SKM-1 treated with dmso at 0.1 percent for 144 hours (cell line): Measurements from ENCODE around the gene GABRQ.

Source experiments
- DNase-seq: peaks from one replicate; lab custom pipeline; 2025; ENCODE audit not compliant: unreplicated experiment; lab: John Stamatoyannopoulos, UW

GABRQ gene

DNA sequence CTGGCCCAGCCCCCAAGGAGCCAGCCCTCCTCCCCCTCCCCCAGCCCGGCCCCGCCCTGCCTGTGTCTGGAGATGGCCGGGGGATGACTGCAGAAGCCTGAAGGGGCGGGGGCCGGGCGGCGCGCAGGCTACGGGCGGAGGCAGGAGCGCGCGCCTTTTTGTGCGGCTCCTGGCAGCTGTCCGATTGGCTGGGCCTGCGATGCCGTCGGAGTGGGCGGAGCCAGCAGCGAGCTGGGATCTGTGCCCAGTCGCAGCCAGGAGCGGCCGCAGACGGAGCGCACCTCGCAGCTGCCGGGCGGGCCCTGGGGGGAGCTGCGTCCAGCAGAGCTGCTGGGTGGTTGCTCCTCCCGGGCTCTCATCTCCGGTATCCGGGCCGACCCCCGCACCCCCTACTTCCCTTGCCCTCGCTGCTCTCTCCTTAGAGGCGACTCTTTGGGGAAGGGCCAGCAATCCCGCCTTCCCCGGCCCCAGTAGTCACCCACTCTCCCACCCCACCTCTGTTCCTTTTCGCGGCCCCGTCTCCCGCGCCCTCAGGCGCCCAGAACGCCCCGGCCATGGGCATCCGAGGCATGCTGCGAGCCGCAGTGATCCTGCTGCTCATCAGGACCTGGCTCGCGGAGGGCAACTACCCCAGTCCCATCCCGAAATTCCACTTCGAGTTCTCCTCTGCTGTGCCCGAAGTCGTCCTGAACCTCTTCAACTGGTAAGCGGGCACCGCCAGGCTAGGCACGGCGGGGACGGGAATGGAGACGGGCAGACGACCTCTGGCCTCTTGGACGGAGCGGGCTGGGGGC lies at the start of gene GABRQ:
TSS of gene GABRQ (plus strand) at position 247 of the 794 bp plus-strand sequence. CDS start at position 555, 308 bp downstream.
- no peak for DNase-seq

DNA sequence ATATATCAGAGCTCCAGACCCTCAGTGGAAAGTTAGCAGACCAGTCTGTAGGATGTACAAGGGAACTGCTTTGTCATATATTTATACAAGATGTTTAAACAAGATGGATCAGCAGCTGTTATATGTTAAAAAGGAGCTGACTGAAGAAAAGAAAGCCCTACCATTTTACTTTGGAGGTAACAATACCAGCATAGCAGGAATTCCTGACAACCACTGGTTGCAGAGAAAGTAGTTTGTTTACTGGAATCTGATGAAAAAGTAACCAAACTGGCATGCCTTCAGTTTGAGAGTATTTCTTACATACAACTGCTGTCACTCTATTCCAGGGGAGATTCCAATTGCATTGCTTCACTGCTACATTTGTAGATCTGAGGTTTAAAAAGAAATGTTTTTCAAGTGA lies 49.5 kb upstream of the GABRQ start:
- DNase-seq: no peak

DNA sequence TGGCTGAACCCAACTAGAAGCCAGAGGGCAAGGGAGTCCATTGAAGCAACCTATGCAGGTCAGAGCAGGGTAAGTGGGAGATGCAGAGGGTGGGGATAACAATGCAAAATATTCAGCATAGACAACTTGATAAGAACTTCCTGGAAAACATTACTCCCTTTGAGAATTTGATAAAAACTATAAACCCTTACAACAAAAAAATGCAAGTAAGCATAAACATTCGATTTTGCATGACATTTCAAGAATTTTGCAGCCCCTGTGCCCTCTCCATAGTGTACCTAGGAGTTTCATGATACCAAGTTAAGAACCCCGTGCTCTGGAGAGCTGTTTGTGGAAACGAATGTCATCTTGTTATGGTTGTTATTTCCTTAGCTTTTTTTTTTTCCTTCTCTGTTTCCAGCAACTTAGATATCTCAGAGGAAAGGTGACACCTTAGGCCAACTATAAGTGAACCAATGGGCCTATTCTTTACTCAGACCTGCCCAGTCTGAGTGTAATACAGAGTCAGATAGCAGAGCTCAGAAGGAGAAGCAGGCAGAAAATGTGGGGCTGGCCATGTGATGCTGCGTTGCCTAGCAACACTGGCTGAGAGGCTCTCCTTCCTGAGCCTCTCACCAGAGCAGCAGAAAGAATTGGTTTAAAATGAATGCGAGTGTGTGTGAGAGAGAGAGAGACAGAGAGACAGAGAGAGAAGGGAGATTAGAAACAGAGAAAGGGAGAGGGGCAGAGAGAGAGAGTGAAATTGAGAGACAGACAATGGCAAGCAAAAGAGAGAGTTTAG lies 36.7 kb upstream of the GABRQ start:
- no peak for DNase-seq

DNA sequence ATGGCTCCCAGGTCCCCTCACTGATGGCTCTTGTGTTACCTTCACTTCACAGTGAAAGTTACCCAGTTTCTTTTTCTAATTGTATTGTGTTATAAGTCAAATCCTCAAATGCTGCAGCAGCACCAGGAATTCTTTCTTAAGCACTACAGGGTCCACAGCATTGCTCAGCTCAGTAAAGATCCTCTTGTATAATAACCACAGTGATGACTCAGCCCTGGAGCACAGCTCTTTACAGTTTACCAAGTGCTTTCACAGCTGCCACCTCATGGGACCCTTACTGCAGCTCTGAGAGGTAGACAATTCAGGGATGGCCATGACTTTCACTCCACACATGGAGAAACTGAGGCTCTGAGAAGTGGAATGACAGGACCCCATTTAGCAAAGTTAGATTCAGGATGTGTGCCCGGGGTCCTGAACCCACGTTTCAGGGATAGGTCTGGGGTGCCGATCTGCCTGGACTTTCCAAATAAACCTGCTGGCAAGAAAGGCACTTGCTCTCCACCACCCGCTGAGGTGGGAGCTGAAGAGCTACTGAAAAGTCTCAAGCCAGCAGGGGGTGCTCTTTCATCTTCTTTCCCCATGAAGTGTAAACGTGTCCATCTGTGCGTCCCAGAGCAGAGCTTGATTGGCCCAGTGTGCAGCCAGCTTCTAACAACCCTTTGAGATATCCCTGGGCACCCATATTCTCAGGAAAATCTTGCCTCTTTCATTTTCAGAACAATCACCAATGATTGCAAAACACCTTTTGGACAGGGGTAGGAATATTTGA lies 35.7 kb upstream of the GABRQ start:
- DNase-seq: no peak

DNA sequence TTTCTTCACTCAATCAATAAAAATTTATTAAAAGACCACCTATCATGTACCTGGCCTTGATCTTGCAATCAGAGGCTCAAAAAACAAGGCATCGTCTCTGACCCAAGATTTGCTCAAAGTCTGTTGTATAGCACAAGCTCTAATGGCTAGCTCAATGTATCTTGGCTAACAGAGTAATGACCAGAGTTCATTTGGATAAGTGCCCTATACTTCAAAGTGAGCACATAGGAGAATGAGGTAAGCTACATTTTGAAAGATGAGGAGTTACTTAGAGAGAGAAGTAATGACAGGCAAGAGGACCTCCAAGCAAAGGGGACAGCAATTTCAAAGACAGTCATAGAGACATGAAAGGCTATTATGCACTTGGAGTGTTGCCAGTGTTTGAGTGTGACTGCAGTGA lies 22.9 kb upstream of the GABRQ start:
- DNase-seq: no peak

DNA sequence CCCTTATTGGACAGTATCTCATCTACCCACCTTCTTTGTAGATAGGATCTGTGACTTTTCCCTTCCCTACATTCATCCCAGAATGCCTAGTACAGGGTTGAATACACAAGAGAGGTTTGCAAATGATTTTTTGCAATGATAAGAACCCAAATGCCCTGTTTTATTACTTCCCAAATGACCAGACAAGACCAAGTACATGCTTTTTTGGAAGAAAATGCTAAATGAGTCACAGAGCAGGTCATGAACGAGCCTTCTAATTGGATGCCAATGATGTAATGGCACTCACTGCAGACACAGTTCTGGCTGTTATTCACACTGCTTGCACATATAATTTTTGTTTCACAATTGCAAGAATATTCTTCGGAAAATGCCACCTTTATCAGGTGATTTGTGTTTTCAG lies 17.8 kb upstream of the GABRQ start:
- no peak for DNase-seq

DNA sequence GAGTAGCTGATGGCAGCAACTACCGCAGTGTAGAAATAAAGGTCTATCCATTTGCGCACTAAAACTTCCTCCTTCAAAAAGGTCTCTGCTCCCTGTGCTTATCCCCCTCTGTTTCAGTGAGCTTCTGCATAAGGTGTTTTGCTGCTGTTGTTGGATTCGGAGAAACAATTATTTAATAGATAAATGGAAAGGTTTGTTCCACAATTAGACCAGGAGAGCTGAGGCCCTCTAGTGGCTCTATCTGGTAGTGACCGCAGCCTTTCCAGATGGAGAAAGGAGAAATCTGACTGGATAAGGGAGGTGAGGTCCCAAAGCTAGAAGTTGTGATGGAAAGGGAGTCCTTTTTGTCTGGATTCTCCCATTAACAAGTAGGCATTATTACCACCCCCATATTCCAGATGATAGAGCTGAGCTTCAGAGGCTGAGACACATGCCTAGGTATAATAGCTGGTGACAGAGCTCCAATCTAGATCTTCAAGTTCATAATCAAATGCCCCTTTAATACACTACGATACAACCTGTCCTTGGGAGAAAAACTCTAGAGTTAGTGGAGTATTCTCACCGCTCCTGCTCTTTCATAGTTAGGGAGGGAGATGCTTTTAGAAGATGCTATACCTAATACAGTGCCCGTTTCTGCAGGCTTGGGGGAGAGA lies 5.1 kb upstream of the GABRQ start:
- peak; percentile 17 for DNase-seq

DNA sequence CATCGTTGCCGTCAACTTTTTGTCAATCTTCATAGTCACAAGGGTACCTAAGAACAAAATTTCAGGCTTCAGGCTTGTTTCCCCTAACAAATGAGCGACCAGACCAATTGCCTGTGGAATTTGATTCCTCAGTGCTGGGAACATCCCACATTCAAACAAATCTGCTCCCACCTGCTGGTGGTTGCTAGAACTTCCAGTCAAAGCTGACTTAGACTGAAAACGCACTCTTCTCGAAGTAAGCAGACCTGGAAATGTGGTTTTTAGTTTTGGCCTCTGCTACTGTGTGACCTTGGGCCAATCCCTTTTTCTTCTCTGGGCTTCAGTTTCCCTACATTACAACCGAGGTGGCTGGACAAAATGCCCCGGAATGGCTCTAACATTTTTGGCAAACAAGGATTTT lies 1.8 kb upstream of the GABRQ start:
- DNase-seq: peak; percentile 41

DNA sequence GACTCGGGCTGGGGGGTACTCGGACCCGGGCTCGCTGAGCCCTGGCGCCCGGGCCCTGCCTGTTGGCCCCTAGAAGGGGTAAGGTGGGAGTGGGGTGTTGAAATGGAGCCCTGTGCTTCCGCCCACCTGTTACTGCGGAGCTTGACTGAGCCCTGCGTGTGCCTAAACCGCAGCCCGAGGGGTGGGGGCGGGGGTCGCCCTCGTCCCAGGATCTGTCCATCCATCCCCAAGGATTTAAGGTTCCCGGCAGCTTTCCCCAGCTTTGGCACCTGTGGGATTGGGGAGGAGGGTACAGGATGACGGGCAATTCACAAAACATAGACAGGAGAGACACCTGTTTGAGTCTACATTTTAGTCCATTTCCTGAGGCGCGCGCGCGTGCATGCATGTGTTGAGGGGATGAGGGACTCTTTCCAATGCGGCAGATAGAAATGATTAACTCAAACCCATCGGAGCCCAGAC lies 779 bp downstream of the GABRQ start:
- DNase-seq: no peak

DNA sequence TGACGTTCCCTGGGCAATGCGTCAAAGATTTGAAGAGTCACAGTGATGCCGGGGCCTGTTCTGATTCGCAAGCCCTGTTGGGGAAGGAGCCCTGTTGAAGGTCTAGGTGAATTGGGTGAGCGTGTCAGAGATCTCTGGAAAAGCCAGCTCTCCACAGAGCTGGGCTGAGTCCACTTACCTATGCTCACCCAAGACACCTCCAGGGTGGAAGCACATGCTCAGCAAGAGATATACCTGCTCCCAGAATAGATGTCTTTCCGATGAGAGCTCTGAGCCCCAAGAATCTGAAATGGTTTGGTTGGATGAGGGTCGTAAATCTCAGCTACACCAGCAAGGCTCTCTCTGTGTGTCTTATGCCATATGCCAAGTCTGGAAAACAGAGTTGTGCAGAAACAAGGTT lies 1.7 kb downstream of the GABRQ start:
- no peak for DNase-seq

DNA sequence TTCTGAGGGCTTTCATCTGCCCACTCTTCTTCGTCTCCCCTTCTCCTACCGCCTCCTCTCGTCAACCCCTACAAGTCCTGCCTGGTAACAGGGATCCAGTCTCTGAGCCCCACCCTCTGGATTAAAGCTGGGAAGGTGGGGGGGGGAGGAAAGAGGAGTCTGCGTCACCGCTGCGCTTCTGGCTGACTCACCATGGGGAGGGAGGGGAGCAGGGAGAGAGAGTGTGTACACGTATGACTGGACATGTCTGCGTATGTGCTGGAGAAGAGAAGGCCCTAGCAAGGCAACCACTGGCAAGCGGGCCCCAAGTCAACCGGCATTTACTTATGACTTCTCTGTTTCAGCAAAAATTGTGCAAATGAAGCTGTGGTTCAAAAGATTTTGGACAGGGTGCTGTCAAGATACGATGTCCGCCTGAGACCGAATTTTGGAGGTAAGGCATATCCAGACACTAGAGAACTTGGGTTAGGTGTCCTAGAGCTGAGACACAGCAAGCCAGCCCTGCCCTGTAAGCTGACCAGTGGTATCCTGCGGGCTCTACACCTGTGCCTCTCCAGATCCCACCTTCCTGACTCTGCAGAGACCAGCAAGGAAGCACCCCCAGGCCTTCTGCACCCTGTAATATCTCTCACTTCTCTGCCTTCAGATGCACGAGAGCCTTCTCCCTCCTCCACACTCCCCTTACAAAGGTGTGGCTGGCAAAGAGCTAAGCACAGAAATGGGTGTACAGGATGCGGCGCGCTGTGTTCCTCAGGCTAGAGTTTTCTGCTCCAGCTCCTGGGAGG lies 2.5 kb downstream of the GABRQ start:
- DNase-seq: no peak

DNA sequence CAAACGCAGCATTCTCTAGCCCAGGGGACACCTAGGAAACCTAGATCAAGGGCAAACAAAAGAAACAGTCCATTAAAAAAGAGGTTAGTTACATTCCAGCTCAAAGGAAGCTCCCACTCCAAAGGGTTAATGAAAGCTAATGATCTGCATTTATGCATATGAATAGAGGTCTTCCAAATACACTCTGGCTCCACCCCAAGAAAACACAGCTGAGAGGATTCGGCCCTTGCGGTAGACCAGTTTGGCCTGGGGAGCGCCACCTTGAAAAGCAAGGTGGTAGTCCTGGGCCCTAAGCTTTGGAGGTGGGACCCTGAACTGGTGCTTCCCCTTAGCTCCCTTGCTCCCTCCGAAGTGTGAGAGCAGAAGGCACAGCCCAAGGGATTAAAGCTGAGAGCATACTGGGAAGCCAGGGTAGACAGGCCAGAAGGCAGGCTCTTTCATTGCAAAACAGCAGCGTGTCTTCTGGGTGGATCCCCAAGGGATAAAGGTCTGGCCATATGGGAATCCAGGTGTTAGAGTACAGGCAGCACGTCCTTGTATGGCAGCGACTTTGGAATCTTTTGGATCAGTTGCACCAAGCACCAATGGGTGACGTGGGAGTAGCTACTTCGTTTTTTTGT lies 3.7 kb downstream of the GABRQ start:
- no peak for DNase-seq

DNA sequence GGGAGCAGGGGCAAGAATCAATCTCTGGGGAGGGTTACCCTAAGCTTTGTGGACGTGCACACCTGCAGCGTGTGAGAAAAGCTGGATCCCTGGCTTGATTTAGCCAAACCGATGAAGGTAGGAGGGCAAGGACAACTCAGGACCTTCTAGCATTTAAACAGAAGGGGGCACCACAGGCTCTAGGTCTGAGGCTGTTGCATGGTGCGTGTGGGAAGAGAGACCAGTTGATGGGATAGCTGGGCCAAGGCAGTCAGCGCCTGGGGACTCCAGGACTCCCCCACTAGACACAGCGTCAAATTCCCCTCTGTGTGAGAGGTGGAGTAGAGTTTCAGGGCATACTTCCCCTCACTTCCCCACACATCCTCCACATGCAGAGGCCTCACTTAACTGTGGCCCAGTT lies 4.3 kb downstream of the GABRQ start:
- DNase-seq: no peak

DNA sequence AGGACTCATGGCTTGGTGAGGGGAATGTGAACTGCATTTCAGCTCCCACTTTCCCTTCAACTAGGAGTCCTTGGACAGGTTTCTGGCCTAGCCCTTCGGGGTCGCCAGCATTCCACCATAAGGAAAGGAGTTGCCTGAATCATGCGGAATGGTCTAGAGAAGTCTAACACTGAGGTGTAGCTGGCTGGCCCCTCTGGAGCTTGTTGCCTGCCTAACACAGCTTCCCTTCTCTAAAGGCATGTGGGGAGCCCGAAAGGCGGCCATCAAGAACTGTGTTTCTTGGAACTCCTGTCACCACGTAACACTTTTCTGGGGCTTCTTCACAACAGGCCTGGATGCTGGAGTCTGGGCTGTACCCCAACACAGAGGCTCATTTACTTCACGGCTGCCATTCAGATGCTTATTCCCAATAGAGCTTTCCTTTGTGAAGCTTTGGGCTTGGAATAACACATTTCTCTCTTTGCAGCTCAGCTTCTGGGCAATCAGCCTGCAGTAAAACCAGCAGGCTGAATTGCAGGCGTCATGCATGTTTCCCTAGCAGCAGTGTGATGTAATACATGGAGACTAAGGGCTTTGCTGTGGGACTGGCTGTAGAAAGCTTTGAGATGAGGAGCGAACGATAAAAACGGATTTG lies 5.4 kb downstream of the GABRQ start:
- DNase-seq: no peak

DNA sequence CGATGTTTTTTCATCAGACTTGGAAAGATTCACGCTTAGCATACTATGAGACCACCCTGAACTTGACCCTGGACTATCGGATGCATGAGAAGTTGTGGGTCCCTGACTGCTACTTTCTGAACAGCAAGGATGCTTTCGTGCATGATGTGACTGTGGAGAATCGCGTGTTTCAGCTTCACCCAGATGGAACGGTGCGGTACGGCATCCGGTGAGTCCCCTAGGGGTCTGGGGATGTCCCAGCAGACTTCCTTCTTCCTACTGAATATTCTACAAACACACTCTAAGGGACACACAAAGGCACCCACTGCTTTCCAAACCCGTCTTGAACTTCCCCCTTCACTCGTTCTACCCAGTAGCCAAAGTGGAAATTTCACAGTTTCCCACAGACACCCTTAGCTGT lies 9.3 kb downstream of the GABRQ start:
- DNase-seq: no peak

DNA sequence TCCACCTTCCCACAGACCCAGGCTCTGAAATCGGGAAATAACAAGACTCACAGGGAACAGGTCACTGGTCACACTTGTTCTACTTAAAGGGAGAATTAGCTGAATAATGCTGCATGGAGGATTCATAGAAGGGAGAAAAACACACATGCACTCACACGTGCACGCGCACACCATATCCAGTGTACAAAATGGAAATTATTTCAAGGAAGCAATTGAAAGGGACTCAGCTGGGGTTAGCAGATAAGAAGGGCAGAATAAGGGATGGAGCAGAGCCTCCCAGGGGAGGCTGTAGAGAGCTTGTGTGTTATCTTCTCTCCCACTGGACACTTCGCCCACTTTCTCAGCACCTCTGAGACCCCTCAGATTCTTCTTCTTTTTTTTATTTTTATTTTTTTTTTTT lies 10.3 kb downstream of the GABRQ start:
- no peak for DNase-seq

DNA sequence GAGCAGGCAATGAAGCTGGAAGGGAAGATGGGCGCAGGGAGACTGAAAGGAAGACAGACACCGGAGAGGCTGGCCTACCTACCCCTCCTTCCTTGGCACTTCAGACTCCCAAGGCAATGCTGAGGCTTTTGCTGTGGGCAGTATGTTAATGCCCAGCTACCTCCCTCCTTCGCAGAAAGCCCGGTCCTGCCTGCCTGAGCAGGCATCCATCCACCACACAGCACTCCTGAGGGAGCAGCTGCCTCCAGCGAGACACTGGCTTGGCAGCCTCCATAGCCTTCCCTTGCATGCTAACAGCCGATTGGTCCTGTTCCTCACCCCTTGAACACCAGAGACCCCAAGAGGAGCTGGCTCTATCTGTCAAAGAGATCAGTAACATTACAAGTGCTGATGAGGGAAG lies 14.4 kb downstream of the GABRQ start:
- DNase-seq: no peak

DNA sequence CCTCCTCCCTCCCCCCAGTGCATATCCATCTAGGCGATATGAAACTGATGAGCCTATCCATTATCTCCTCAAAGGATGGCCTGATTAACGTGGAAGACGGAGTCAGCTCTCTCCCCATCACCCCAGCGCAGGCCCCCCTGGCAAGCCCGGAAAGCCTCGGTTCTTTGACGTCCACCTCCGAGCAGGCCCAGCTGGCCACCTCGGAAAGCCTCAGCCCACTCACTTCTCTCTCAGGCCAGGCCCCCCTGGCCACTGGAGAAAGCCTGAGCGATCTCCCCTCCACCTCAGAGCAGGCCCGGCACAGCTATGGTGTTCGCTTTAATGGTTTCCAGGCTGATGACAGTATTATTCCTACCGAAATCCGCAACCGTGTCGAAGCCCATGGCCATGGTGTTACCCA lies 14.8 kb downstream of the GABRQ start:
- no peak for DNase-seq

DNA sequence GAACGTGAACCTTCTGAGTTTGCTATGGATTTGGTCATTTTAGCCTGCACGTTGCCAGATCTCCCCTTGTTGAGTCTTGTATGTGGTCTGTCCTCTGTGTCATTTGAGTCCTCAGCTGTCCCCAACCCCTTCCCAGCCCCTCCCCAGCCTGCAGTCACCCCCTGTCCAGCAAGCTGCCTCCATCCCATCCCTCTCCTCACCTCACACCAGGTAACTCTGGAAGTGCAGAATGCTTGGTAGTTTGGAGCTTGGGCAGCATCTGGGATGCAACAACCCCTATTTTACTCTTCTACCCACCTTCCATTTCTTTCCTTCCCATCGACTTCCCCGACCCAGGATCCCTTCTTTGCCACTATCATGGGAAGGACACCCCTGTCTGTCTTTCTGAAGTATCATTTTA lies 18.4 kb downstream of the GABRQ start:
- DNase-seq: no peak
